Measurements from ENCODE around the gene DLGAP1. TPM values are rescaled to one million over a fixed set of nuclear protein-coding genes. Genes with fewer than 3 reads are reported as not detected.

The DLGAP1 gene
- total RNA-seq, 4 donors from 2014 or later: 1.2 to 1.4 (median 1.4) TPM

DNA sequence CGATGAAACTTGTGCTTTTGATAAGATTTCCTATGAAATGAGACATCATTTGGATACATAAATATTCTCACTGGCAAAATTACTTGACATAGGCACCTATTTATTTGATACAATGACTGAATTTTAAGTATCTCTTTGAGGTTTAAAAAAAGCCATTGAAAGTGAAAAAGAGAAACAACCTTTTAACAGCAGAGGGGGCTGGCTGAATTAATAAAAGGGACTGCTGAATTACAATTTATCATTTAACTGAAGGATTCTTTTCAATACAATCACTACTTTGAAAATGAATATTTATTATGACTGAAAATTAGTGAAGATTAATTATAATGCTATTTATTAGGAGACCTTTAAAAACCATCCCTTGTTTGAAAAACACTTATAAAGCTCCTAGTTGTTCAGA lies 335.3 kb downstream of the DLGAP1 start:
- Histone ChIP-seq H3K27me3 (no peaks in the 10 kb centered on the region), H3K36me3 (no peaks in the 10 kb centered on the region), H3K9me3 (no peaks in the 10 kb centered on the region), H3K27ac (replicated peaks in 1 of 4) (no peak overlapping the region), H3K4me1 (no peaks in the 10 kb centered on the region), H3K4me3 (no peak overlapping the region)
- intact Hi-C loops (cut with DNase I): no loop called here
- TF ChIP-seq, protein P1, sequence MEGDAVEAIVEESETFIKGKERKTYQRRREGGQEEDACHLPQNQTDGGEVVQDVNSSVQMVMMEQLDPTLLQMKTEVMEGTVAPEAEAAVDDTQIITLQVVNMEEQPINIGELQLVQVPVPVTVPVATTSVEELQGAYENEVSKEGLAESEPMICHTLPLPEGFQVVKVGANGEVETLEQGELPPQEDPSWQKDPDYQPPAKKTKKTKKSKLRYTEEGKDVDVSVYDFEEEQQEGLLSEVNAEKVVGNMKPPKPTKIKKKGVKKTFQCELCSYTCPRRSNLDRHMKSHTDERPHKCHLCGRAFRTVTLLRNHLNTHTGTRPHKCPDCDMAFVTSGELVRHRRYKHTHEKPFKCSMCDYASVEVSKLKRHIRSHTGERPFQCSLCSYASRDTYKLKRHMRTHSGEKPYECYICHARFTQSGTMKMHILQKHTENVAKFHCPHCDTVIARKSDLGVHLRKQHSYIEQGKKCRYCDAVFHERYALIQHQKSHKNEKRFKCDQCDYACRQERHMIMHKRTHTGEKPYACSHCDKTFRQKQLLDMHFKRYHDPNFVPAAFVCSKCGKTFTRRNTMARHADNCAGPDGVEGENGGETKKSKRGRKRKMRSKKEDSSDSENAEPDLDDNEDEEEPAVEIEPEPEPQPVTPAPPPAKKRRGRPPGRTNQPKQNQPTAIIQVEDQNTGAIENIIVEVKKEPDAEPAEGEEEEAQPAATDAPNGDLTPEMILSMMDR (IDR thresholded peaks at IDR 0.05): no peak
- TF ChIP-seq POLR2A (IDR thresholded peaks at IDR 0.05; ENCODE audit: low read depth): no peak
- no peak for TF ChIP-seq POLR2AphosphoS5 (IDR thresholded peaks at IDR 0.05)
- TF ChIP-seq EP300 (IDR thresholded peaks at IDR 0.05): no peak
- WGBS: 93% methylated on average over 1 of the region's 1 CpG
- no peak for DNase-seq (ENCODE audit: extremely low spot score)

DNA sequence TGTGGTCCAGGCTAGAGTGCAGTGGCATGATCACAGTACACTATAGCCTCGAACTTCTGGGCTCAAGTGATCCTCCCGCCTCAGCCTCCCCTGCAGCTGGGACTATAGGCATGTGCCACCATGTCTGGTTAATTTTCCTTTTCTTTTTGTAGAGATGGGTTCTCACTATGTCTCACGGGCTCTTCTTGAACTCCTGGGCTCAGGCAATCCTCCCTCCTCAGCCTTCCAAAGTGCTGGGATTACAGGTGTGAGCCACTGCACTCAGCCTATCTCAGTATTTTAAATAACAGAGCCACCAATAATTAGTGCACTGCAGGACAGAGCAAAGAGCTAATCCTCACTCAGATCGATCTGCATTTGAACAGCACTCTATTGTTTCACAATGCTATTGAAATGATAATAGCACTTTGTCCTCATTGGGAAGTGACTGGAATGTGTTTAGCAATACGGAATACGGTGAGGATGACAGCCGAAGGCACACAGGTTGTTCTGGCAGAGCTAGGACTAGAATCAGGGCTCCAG lies 335.9 kb downstream of the DLGAP1 start:
- H3K9me3 ChIP-seq: peaks cover 0 to 2% (median 0%) of the 10 kb centered on the region in 4 donors
- 84% methylated on average over 7 of the region's 7 CpGs for WGBS
- intact Hi-C loops (cut with DNase I): no loop called here
- no peak overlapping the region for H3K27ac ChIP-seq (replicated peaks in 1 of 4)
- H3K4me3 ChIP-seq: no peak overlapping the region
- H3K4me1 ChIP-seq: no peaks in the 10 kb centered on the region
- no peaks in the 10 kb centered on the region for H3K36me3 ChIP-seq
- no peak for DNase-seq (ENCODE audit: extremely low spot score)
- TF ChIP-seq, protein P1 (IDR thresholded peaks at IDR 0.05): no peak
- TF ChIP-seq EP300 (IDR thresholded peaks at IDR 0.05): no peak
- no peak for TF ChIP-seq POLR2A (IDR thresholded peaks at IDR 0.05; ENCODE audit: low read depth)
- no peak for TF ChIP-seq POLR2AphosphoS5 (IDR thresholded peaks at IDR 0.05)
- H3K27me3 ChIP-seq: no peaks in the 10 kb centered on the region

DNA sequence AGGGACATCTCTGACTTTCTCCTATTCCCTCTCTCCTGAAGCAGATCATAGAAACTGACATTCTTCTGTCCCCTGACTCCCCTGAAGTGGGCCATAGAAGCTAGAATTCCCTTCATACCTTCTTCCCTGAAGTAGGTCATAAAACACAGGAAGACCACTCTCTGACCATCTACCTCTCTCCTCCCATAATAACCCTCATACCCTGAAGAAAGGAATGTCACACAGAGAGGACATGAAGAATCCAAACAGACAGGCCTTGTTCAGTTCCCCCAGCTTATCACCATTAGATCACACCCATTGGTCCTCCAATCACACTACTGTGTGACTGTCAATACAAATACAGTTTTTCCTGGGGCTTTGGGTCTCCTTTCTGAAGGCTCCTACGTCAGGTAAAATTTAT lies 347.1 kb downstream of the DLGAP1 start:
- Histone ChIP-seq H3K4me1 (no peaks in the 10 kb centered on the region), H3K27me3 (no peaks in the 10 kb centered on the region), H3K4me3 (no peak overlapping the region), H3K9me3 (no peaks in the 10 kb centered on the region), H3K36me3 (no peaks in the 10 kb centered on the region), H3K27ac (replicated peaks in 1 of 4) (no peak overlapping the region)
- WGBS: 59% methylated on average over 1 of the region's 1 CpG
- no peak for DNase-seq (ENCODE audit: extremely low spot score)
- no peak for TF ChIP-seq EP300 (IDR thresholded peaks at IDR 0.05)
- TF ChIP-seq, protein P1 (IDR thresholded peaks at IDR 0.05): no peak
- TF ChIP-seq POLR2AphosphoS5 (IDR thresholded peaks at IDR 0.05): no peak
- no peak for TF ChIP-seq POLR2A (IDR thresholded peaks at IDR 0.05; ENCODE audit: low read depth)
- intact Hi-C loops (cut with DNase I): loop anchor here (10.0 kb wide), 1 partner anchor 947 kb away; no protein-coding TSS in a partner anchor

DNA sequence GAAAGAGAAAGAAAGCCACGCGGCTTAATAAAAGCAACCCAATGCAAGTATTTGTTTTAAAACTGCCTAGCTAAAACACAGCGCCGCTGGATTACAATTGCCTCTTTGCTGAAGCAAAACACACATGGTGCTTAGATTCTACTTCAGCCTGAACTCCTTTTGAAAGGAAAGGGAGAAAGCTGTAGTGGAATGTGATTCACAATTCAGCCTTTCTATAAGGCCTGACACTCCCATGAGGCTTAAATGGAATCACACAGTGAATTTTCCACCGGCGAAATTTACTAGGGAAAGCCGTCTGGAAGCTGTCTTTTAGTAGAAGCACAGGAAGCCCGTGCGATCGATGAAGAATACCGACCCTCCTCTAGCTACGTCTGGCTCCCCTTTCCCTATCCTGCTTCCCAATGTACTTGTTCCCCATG lies 348.0 kb downstream of the DLGAP1 start:
- intact Hi-C loops (cut with DNase I): loop anchor here (10.0 kb wide), 1 partner anchor 948 kb away; no protein-coding TSS in a partner anchor
- Histone ChIP-seq H3K36me3 (no peaks in the 10 kb centered on the region), H3K27ac (replicated peaks in 1 of 4) (no peak overlapping the region), H3K4me3 (peak overlapping the region in 2 of 4 donors; percentile 7 to 30), H3K4me1 (no peaks in the 10 kb centered on the region), H3K9me3 (no peaks in the 10 kb centered on the region), H3K27me3 (no peaks in the 10 kb centered on the region)
- no peak for DNase-seq (ENCODE audit: extremely low spot score)
- WGBS: 62% methylated on average over 12 of the region's 12 CpGs
- TF ChIP-seq, protein P1 (IDR thresholded peaks at IDR 0.05): no peak
- TF ChIP-seq EP300 (IDR thresholded peaks at IDR 0.05): no peak
- no peak for TF ChIP-seq POLR2A (IDR thresholded peaks at IDR 0.05; ENCODE audit: low read depth)
- TF ChIP-seq POLR2AphosphoS5 (IDR thresholded peaks at IDR 0.05): no peak
